ENCODE results near the gene CFAP97. TPM values are rescaled to one million over a fixed set of nuclear protein-coding genes. Genes with fewer than 3 reads are reported as not detected.

The CFAP97 gene
- total RNA-seq, 6 experiments from 2014 or later: 11.7 to 25.6 (median 20.5) TPM

DNA sequence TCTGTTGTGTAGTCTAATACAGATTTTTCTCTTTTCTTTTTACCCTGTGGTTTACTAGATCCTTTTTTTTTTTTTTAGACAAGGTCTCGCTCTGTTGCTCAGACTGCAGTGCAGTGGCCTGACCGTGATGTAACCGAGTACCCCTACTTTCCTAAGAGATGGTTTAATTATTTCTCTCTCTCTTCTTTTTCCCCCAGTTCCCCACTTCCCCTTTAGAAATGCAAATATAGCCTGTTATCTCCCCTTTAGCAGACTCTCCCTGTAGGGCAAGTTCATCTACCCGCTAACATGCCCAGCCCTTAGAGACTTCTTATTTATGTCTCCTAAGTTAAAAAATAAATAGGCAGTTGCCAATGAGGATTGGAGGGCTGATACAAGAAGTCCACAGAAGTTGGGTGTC lies 10.1 kb upstream of the CFAP97 start:
- DNase-seq (no peak), ATAC-seq (no peak)
- no peaks in the 10 kb centered on the region for H3K9me3 ChIP-seq
- 85% methylated on average over 3 of the region's 4 CpGs for WGBS (ENCODE audit: insufficient coverage, low coverage, low lambda C conversion rate, missing lambda C conversion rate)
- H3K27me3 ChIP-seq: no peaks in the 10 kb centered on the region
- TF ChIP-seq, protein P1, sequence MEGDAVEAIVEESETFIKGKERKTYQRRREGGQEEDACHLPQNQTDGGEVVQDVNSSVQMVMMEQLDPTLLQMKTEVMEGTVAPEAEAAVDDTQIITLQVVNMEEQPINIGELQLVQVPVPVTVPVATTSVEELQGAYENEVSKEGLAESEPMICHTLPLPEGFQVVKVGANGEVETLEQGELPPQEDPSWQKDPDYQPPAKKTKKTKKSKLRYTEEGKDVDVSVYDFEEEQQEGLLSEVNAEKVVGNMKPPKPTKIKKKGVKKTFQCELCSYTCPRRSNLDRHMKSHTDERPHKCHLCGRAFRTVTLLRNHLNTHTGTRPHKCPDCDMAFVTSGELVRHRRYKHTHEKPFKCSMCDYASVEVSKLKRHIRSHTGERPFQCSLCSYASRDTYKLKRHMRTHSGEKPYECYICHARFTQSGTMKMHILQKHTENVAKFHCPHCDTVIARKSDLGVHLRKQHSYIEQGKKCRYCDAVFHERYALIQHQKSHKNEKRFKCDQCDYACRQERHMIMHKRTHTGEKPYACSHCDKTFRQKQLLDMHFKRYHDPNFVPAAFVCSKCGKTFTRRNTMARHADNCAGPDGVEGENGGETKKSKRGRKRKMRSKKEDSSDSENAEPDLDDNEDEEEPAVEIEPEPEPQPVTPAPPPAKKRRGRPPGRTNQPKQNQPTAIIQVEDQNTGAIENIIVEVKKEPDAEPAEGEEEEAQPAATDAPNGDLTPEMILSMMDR (IDR thresholded peaks at IDR 0.05): no peak
- TF ChIP-seq POLR2A (IDR thresholded peaks at IDR 0.05): no peak
- no peaks in the 10 kb centered on the region for H3K36me3 ChIP-seq
- no peak overlapping the region for H3K4me3 ChIP-seq
- H3K27ac ChIP-seq: no peak overlapping the region
- H3K4me1 ChIP-seq: peaks cover 0 to 15% (median 1%) of the 10 kb centered on the region in 4 donors
- intact Hi-C loops (cut with DNase I): no loop called here

DNA sequence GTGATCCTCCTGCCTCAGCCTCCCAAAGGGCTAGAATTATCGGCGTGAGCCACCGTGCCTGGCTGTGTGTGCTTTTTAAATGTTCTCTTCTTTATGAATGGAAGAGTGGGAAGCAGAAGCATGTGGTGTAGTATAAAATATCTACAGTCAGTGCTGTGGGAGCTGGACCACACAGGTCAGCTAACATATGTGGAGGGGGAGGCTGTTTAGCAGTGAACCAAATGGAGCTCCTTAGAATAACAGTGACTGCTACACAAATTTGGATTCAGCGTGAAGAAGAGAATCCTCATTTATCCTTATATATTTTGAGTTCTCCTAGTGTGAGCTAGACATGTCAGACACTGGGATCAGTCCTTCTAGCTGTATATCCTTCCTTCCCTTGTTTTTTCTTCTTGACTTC lies 8.8 kb upstream of the CFAP97 start:
- ATAC-seq (no peak), DNase-seq (no peak)
- Histone ChIP-seq H3K9me3 (no peaks in the 10 kb centered on the region), H3K27ac (no peak overlapping the region), H3K36me3 (no peaks in the 10 kb centered on the region), H3K27me3 (no peaks in the 10 kb centered on the region), H3K4me3 (no peak overlapping the region), H3K4me1 (peaks cover 0 to 19% (median 3%) of the 10 kb centered on the region in 4 donors)
- intact Hi-C loops (cut with DNase I): no loop called here
- WGBS (ENCODE audit: insufficient coverage, low coverage, low lambda C conversion rate, missing lambda C conversion rate): 96% methylated on average over 3 of the region's 4 CpGs
- TF ChIP-seq POLR2A (IDR thresholded peaks at IDR 0.05): no peak
- TF ChIP-seq, protein P1 (IDR thresholded peaks at IDR 0.05): no peak

DNA sequence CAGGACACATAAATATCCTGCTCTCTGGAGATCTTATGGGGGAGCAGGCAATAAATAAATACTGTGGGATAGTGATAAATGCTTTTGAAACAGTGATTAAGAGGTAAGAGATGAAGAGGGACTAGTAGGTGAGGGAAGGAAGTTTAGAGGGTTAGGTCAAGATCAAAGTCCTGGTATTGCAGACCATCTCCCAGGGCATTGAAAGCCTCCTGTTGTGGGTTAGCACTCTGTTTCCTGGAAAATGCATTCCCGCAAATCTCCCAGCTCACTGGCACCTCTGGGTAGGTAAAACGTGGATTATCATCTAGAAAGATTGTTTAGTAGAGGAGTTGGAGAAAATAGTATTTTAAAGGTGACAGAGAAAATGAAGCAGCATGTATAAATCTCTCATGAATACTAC lies 7.8 kb upstream of the CFAP97 start:
- no peaks in the 10 kb centered on the region for H3K36me3 ChIP-seq
- H3K9me3 ChIP-seq: no peaks in the 10 kb centered on the region
- TF ChIP-seq, protein P1 (IDR thresholded peaks at IDR 0.05): no peak
- no peak for TF ChIP-seq POLR2A (IDR thresholded peaks at IDR 0.05)
- DNase-seq (no peak), ATAC-seq (no peak)
- H3K27ac ChIP-seq: no peak overlapping the region
- H3K27me3 ChIP-seq: no peaks in the 10 kb centered on the region
- H3K4me1 ChIP-seq: peaks cover 0 to 19% (median 3%) of the 10 kb centered on the region in 4 donors
- intact Hi-C loops (cut with DNase I): no loop called here
- no peak overlapping the region for H3K4me3 ChIP-seq
- WGBS (ENCODE audit: insufficient coverage, low coverage, low lambda C conversion rate, missing lambda C conversion rate): 56% methylated on average over 2 of the region's 2 CpGs

DNA sequence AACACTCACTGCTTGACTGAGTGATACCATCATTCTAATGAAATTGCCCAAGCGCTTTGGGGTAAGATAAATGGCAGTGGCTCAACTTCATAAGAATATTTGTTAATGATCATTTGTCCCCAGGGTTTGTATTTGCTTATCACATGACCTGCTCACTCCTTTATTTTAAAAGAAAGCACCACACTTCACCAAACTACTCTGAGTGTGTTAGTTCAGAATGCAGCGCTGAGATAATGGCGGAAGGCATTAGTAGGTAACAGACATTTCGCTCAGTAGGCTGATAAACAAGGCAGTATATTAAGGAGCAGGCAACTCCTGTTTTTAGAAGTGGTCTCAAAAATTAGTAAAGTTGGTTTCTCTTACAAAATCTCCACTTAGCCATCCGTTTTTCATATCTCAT lies 7.2 kb upstream of the CFAP97 start:
- WGBS (ENCODE audit: insufficient coverage, low coverage, low lambda C conversion rate, missing lambda C conversion rate): 74% methylated on average over 5 of the region's 5 CpGs
- peaks cover 0 to 19% (median 3%) of the 10 kb centered on the region in 4 donors for H3K4me1 ChIP-seq

More for the DNA sequence above, 7.2 kb upstream of the CFAP97 start:
- TF ChIP-seq, protein P1 (IDR thresholded peaks at IDR 0.05): no peak
- no peak for TF ChIP-seq POLR2A (IDR thresholded peaks at IDR 0.05)
- Histone ChIP-seq H3K36me3 (no peaks in the 10 kb centered on the region), H3K9me3 (no peaks in the 10 kb centered on the region), H3K27ac (peak overlapping the region in 2 of 3 donors; percentile 70 to 89), H3K4me3 (peak overlapping the region; percentile 54 to 73 (median 61)), H3K27me3 (no peaks in the 10 kb centered on the region)
- DNase-seq (no peak), ATAC-seq (no peak)
- intact Hi-C loops (cut with DNase I): no loop called here
